B cell (primary cell): ENCODE measurements around the gene PRKRIP1. TPM values are rescaled to one million over a fixed set of nuclear protein-coding genes. Genes with fewer than 3 reads are reported as not detected.
"Not testable (repeated sequence)": the region's sequence is repeated elsewhere in the genome, so short reads cannot be mapped to it uniquely, and the experiment has no call there.

ENCODE experiments used
- ATAC-seq: fragments of 200-7000 bp; cut with Tn5 transposase; one replicate; pipeline ENCODE4 v1.10.0; 2021; ENCODE audit warnings: low read depth, mild to moderate bottlenecking, moderate number of reproducible peaks, moderate library complexity
- CTCF ChIA-PET: fragments of 350-600 bp; sonication (Branson Sonifier 250); formaldehyde crosslinking; loops from one replicate; lab custom pipeline; 2021; ENCODE audit warnings: antibody characterized with exemption, inconsistent platforms; lab: Charles Lee
- POLR2A ChIA-PET: fragments of 350-600 bp; sonication (Branson Sonifier 250); formaldehyde crosslinking; loops from one replicate; lab custom pipeline; 2021; ENCODE audit warnings: antibody characterized with exemption; lab: Charles Lee
- DNase-seq: peaks from one replicate; pipeline ENCODE4 v3.0.0; 2013
- H2AFZ ChIP-seq: 2 replicates; pipeline ENCODE4 v1.6.1; 2012; ENCODE audit warnings: mild to moderate bottlenecking, low read depth, low read length; ENCODE audit not compliant: insufficient read depth, poor library complexity, severe bottlenecking
- H3K27ac ChIP-seq, 2 donors: 1 replicate in 1 of 2; 2 replicates in 1 of 2; pipeline ENCODE4 v1.5.1; 2012 to 2013; ENCODE audit warnings: low read length in 2 of 2, mild to moderate bottlenecking in 2 of 2, moderate library complexity in 1 of 2
- H3K27me3 ChIP-seq, 4 experiments: fragments of 200-600 bp in 1 of 4; sonication (generic) in 1 of 4; replicated peaks in 1 of 4; 1 replicate in 2 of 4; 2 replicates in 2 of 4; pipeline versions ENCODE4 v1.6.1 to v1.7.0; 2013 to 2016; ENCODE audit warnings: low read length in 3 of 4, mild to moderate bottlenecking in 2 of 4, mixed read lengths in 1 of 4, moderate library complexity in 1 of 4; ENCODE audit not compliant: insufficient read depth in 4 of 4, control insufficient read depth in 3 of 4; ENCODE audit errors: control extremely low read depth in 1 of 4
- H3K36me3 ChIP-seq, 2 experiments: replicated peaks in 1 of 2; 1 replicate in 1 of 2; 2 replicates in 1 of 2; pipeline versions ENCODE4 v1.6.1 to v1.7.1; 2013; ENCODE audit warnings: low read length in 1 of 2; ENCODE audit not compliant: insufficient read depth in 2 of 2, control insufficient read depth in 1 of 2; ENCODE audit errors: control extremely low read depth in 1 of 2, extremely low read depth in 1 of 2
- H3K4me1 ChIP-seq, 2 donors: fragments of 200-600 bp in 1 of 2; sonication (generic) in 1 of 2; 1 replicate in 1 of 2; 2 replicates in 1 of 2; pipeline versions ENCODE4 v1.5.1 to v1.6.1; 2013 to 2017; ENCODE audit warnings: low read length in 2 of 2; ENCODE audit not compliant: control insufficient read depth in 2 of 2, insufficient read depth in 2 of 2
- H3K4me2 ChIP-seq: replicated peaks from 2 replicates; pipeline ENCODE3; 2012; ENCODE audit warnings: mild to moderate bottlenecking, low read depth, low read length; ENCODE audit not compliant: poor library complexity, severe bottlenecking
- H3K4me3 ChIP-seq, 5 experiments: fragments of 200-600 bp in 1 of 5; sonication (generic) in 1 of 5; 1 replicate in 3 of 5; 2 replicates in 2 of 5; pipeline versions ENCODE4 v1.5.1 to v1.7.0; 2011 to 2016; ENCODE audit warnings: low read length in 4 of 5, mild to moderate bottlenecking in 4 of 5, low read depth in 2 of 5, control low read depth in 1 of 5, moderate library complexity in 1 of 5; ENCODE audit not compliant: insufficient read depth in 1 of 5; ENCODE audit errors: control extremely low read depth in 1 of 5, extremely low read depth in 1 of 5
- H3K79me2 ChIP-seq: fragments of 200-600 bp; sonication (generic); one replicate; pipeline ENCODE4 v1.6.0; 2016; ENCODE audit warnings: low read length; ENCODE audit not compliant: control insufficient read depth, insufficient read depth
- H3K9ac ChIP-seq: fragments of 200-600 bp; sonication (generic); 2 replicates; pipeline ENCODE4 v1.6.1; 2017; ENCODE audit warnings: mild to moderate bottlenecking, low read length, moderate library complexity
- H3K9me3 ChIP-seq, 3 donors: one replicate each; pipeline versions ENCODE4 v1.6.1 to v1.7.1; 2013; ENCODE audit warnings: low read length in 2 of 3; ENCODE audit not compliant: control insufficient read depth in 2 of 3, insufficient read depth in 1 of 3; ENCODE audit errors: control extremely low read depth in 1 of 3
- H4K20me1 ChIP-seq: 2 replicates; pipeline ENCODE4 v1.6.0; 2012; ENCODE audit warnings: mild to moderate bottlenecking, low read length; ENCODE audit not compliant: insufficient read depth, control insufficient read depth, poor library complexity, severe bottlenecking
- H3K27ac Mint-ChIP-seq: one replicate; pipeline ENCODE4 v1.8.0; 2021; ENCODE audit warnings: mixed read lengths
- H3K27me3 Mint-ChIP-seq: one replicate; pipeline ENCODE4 v1.8.0; 2021; ENCODE audit warnings: mixed read lengths
- H3K4me1 Mint-ChIP-seq: one replicate; pipeline ENCODE4 v1.8.0; 2021; ENCODE audit warnings: mixed read lengths
- H3K4me3 Mint-ChIP-seq: one replicate; pipeline ENCODE4 v1.8.0; 2021; ENCODE audit warnings: mixed read lengths
- H3K9me3 Mint-ChIP-seq: one replicate; pipeline ENCODE4 v1.8.0; 2022; ENCODE audit warnings: mixed read lengths; ENCODE audit not compliant: insufficient read depth
- EZH2 ChIP-seq: IDR thresholded peaks from 2 replicates; pipeline ENCODE4 v1.6.1; 2012; ENCODE audit warnings: borderline replicate concordance, low read depth, mild to moderate bottlenecking, moderate library complexity, low read length; ENCODE audit not compliant: insufficient read depth, poor library complexity, severe bottlenecking
- WGBS: methylation state at CpG from one replicate; pipeline ENCODE4 v1.1.5; 2013; ENCODE audit warnings: missing lambda C conversion rate; ENCODE audit not compliant: insufficient coverage; 5-methylcytosine and 5-hydroxymethylcytosine counted together
- intact Hi-C: fragments of 100-400 bp; cut with micrococcal nuclease; formaldehyde crosslinking; loops from one replicate; pipeline ENCODE4 v1.10.0; 2022
- polyA plus RNA-seq: library from polyadenylated mRNA; depleted of rRNA; stranded (reverse); fragments of >200 nt; gene quantifications from 2 replicates; pipeline ENCODE4 v1.2.3, GENCODE V29; 2012
- total RNA-seq, 2 donors: library from RNA; stranded (reverse); fragments of 120-200 nt in 1 of 2; gene quantifications; 1 replicate in 1 of 2; 2 replicates in 1 of 2; pipeline versions ENCODE4 v1.2.3 to v1.2.4, GENCODE V29; 2013 to 2022
- TF ChIP-seq, protein P1 (sequence below): fragments of 200-600 bp; IDR thresholded peaks from one replicate; pipeline ENCODE4 v1.8.0; 2022; ENCODE audit warnings: antibody characterized with exemption, mild to moderate bottlenecking

PRKRIP1 gene
- total and polyA plus RNA-seq, 2 donors (not counting 1 experiment from before 2014, with no cell fraction given): 57.1 to 59.1 TPM

GRCh38 chr7:102453319-102453718 lies 57.2 kb downstream of the PRKRIP1 start:
- H4K20me1 ChIP-seq: peaks cover 41% of the 10 kb centered on the region
- H3K4me2 ChIP-seq: no peak overlapping the region
- H3K36me3 ChIP-seq: peaks cover 1 to 33% of the 10 kb centered on the region in 2 experiments
- peak overlapping the region; percentile 37 for H3K27ac Mint-ChIP-seq
- CTCF ChIA-PET: interaction anchor here (2.0 to 46.3 kb wide), 2 partner anchors 18 to 42 kb away, joined by 6 to 1182 read pairs; no protein-coding TSS in a partner anchor
- H3K27me3 ChIP-seq: no peaks in the 10 kb centered on the region
- no peaks in the 10 kb centered on the region for H3K9me3 Mint-ChIP-seq
- TF ChIP-seq EZH2: no peak
- TF ChIP-seq, protein P1, sequence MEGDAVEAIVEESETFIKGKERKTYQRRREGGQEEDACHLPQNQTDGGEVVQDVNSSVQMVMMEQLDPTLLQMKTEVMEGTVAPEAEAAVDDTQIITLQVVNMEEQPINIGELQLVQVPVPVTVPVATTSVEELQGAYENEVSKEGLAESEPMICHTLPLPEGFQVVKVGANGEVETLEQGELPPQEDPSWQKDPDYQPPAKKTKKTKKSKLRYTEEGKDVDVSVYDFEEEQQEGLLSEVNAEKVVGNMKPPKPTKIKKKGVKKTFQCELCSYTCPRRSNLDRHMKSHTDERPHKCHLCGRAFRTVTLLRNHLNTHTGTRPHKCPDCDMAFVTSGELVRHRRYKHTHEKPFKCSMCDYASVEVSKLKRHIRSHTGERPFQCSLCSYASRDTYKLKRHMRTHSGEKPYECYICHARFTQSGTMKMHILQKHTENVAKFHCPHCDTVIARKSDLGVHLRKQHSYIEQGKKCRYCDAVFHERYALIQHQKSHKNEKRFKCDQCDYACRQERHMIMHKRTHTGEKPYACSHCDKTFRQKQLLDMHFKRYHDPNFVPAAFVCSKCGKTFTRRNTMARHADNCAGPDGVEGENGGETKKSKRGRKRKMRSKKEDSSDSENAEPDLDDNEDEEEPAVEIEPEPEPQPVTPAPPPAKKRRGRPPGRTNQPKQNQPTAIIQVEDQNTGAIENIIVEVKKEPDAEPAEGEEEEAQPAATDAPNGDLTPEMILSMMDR: no peak
- intact Hi-C loops: no loop called here
- ATAC-seq (no peak), DNase-seq (no peak)
- no peak overlapping the region for H3K27ac ChIP-seq
- H3K4me1 ChIP-seq: peaks cover 5 to 8% of the 10 kb centered on the region in 2 donors
- H3K79me2 ChIP-seq: peaks cover 30% of the 10 kb centered on the region
- no peaks in the 10 kb centered on the region for H3K9me3 ChIP-seq
- 91% methylated on average over 7 of the region's 7 CpGs for WGBS
- H2AFZ ChIP-seq: no peak overlapping the region
- H3K4me1 Mint-ChIP-seq: peaks cover 10% of the 10 kb centered on the region
- H3K27me3 Mint-ChIP-seq: no peaks in the 10 kb centered on the region
- H3K4me3 ChIP-seq: no peak overlapping the region
- POLR2A ChIA-PET: interaction anchor here (0.9 to 1.3 kb wide), 3 partner anchors 26 to 57 kb away, joined by 3 to 5 read pairs (median 5); partner anchors contain the start of gene PRKRIP1
- H3K4me3 Mint-ChIP-seq: no peak overlapping the region
- H3K9ac ChIP-seq: no peak overlapping the region

GRCh38 chr7:102454468-102454867 lies 58.3 kb downstream of the PRKRIP1 start:
- DNase-seq (no peak), ATAC-seq (no peak)
- Histone ChIP-seq H3K27me3 (no peaks in the 10 kb centered on the region), H3K36me3 (peaks cover 1 to 34% of the 10 kb centered on the region in 2 experiments), H3K9ac (no peak overlapping the region), H3K79me2 (peaks cover 34% of the 10 kb centered on the region), H3K4me1 (peaks cover 5 to 8% of the 10 kb centered on the region in 2 donors), H2AFZ (no peak overlapping the region), H3K4me2 (no peak overlapping the region), H3K27ac (no peak overlapping the region), H3K4me3 (no peak overlapping the region), H3K9me3 (no peaks in the 10 kb centered on the region), H4K20me1 (peaks cover 42% of the 10 kb centered on the region)
- intact Hi-C loops: no loop called here
- H3K9me3 Mint-ChIP-seq: no peaks in the 10 kb centered on the region
- POLR2A ChIA-PET: interaction anchor here (0.6 to 1.0 kb wide), 3 partner anchors 10 to 39 kb away, joined by 3 to 4 read pairs (median 4); no protein-coding TSS in a partner anchor
- 78% methylated on average over 11 of the region's 12 CpGs for WGBS
- TF ChIP-seq, protein P1: no peak
- TF ChIP-seq EZH2: no peak
- CTCF ChIA-PET: interaction anchor here (0.6 to 46.3 kb wide), 2 partner anchors 17 to 43 kb away, joined by 3 to 1182 read pairs; no protein-coding TSS in a partner anchor
- no peak overlapping the region for H3K27ac Mint-ChIP-seq
- no peaks in the 10 kb centered on the region for H3K27me3 Mint-ChIP-seq
- H3K4me3 Mint-ChIP-seq: no peak overlapping the region
- peaks cover 10% of the 10 kb centered on the region for H3K4me1 Mint-ChIP-seq

- CTCF ChIA-PET: interaction anchor here (46.3 kb wide), 1 partner anchor 44 kb away, joined by 1182 read pairs; no protein-coding TSS in a partner anchor
- H3K9ac ChIP-seq: not testable (repeated sequence)
Measured at GRCh38 chr7:102454932-102455331, 58.8 kb downstream of the PRKRIP1 start.

More at GRCh38 chr7:102454932-102455331, 58.8 kb downstream of the PRKRIP1 start:
- H3K4me1 ChIP-seq, H3K4me3 ChIP-seq, H3K9me3 Mint-ChIP-seq, H3K27ac ChIP-seq, ATAC-seq, H2AFZ ChIP-seq, H3K27me3 Mint-ChIP-seq, DNase-seq, H3K9me3 ChIP-seq, intact Hi-C loops, H3K4me3 Mint-ChIP-seq, H3K27me3 ChIP-seq, H3K4me2 ChIP-seq: not testable (repeated sequence)
- POLR2A ChIA-PET: interaction anchor here (0.6 to 0.9 kb wide), 2 partner anchors 10 to 14 kb away, joined by 4 read pairs; no protein-coding TSS in a partner anchor
- H3K79me2 ChIP-seq: peaks cover 35% of the 10 kb centered on the region
- WGBS: 95% methylated on average over 8 of the region's 10 CpGs
- peak overlapping the region; percentile 35 for H3K27ac Mint-ChIP-seq
- peaks cover 42% of the 10 kb centered on the region for H4K20me1 ChIP-seq
- H3K36me3 ChIP-seq: peaks cover 1 to 34% of the 10 kb centered on the region in 2 experiments
- H3K4me1 Mint-ChIP-seq: peaks cover 10% of the 10 kb centered on the region
